ENCODE measurements around the gene OR10C1.

The OR10C1 gene

GRCh38 chr6:29477923-29478450 lies 38.9 kb downstream of the OR10C1 start:
- no peak for DNase-seq (ENCODE audit: low read depth)

- no peak for DNase-seq (ENCODE audit: low read depth)
Measured at GRCh38 chr6:29478740-29479139, 39.6 kb downstream of the OR10C1 start.

GRCh38 chr6:29479560-29479959 lies 40.5 kb downstream of the OR10C1 start:
- no peak for DNase-seq (ENCODE audit: low read depth)

GRCh38 chr6:29483186-29483585 lies 44.1 kb downstream of the OR10C1 start:
- DNase-seq (ENCODE audit: low read depth): no peak

- no peak for DNase-seq (ENCODE audit: low read depth)
Measured at GRCh38 chr6:29483735-29484134, 44.6 kb downstream of the OR10C1 start.

GRCh38 chr6:29486577-29486976 lies 47.5 kb downstream of the OR10C1 start:
- no peak for DNase-seq (ENCODE audit: low read depth)

GRCh38 chr6:29487131-29487530 lies 48.0 kb downstream of the OR10C1 start:
- DNase-seq (ENCODE audit: low read depth): no peak

GRCh38 chr6:29487660-29488059 lies 48.6 kb downstream of the OR10C1 start, which contains the start of gene MAS1L:
Gene MAS1L (minus strand): TSS chr6:29487956. CDS start chr6:29487902, 54 bp downstream.
- no peak for DNase-seq (ENCODE audit: low read depth)

GRCh38 chr6:29488874-29489273 lies 49.8 kb downstream of the OR10C1 start:
- DNase-seq (ENCODE audit: low read depth): no peak

GRCh38 chr6:29489286-29489685 lies 50.2 kb downstream of the OR10C1 start:
- no peak for DNase-seq (ENCODE audit: low read depth)

- no peak for DNase-seq (ENCODE audit: low read depth)
Measured at GRCh38 chr6:29490055-29490454, 50.9 kb downstream of the OR10C1 start.

GRCh38 chr6:29490552-29490951 lies 51.4 kb downstream of the OR10C1 start:
- no peak for DNase-seq (ENCODE audit: low read depth)
